ENCODE measurements around the gene WNT3. TPM values are rescaled to one million over a fixed set of nuclear protein-coding genes. Genes with fewer than 3 reads are reported as not detected.

WNT3 gene
- total and polyA plus RNA-seq, 2 donors (not counting 3 experiments of a cell fraction or from before 2014, with no cell fraction given) = 1.4 to 2.1 TPM

GRCh38 chr17:46796524-46796923, 22.0 kb downstream of the WNT3 start:
- no peak overlapping the region for H2AFZ ChIP-seq (ENCODE audit: low read depth, low read length)
- intact Hi-C loops (cut with micrococcal nuclease) = no loop called here
- no peak overlapping the region for H3K4me3 ChIP-seq (replicated peaks in 1 of 3; ENCODE audit: insufficient read depth in 1 of 3, low read depth in 1 of 3, low read length in 3 of 3)
- FAIRE-seq = no peak
- no peaks in the 10 kb centered on the region for H4K20me1 ChIP-seq (replicated peaks; ENCODE audit: control insufficient read depth, extremely low read depth, insufficient read depth, low read length)
- H3K4me2 ChIP-seq (ENCODE audit: insufficient read depth, low read length) = no peak overlapping the region
- no peak for TF ChIP-seq MYC (IDR thresholded peaks at IDR 0.05; ENCODE audit: low read depth, low read length)
- no peak for TF ChIP-seq FOS (IDR thresholded peaks at IDR 0.05; ENCODE audit: borderline replicate concordance, insufficient read depth, low read length)
- TF ChIP-seq EZH2 (IDR thresholded peaks at IDR 0.05; ENCODE audit: borderline replicate concordance, low read depth, low read length, severe bottlenecking) = no peak
- TF ChIP-seq MAX (IDR thresholded peaks at IDR 0.05; ENCODE audit: insufficient read depth, insufficient read length) = no peak
- TF ChIP-seq POLR2A (IDR thresholded peaks at IDR 0.05; ENCODE audit: low read depth, low read length) = no peak
- TF ChIP-seq, protein P1, sequence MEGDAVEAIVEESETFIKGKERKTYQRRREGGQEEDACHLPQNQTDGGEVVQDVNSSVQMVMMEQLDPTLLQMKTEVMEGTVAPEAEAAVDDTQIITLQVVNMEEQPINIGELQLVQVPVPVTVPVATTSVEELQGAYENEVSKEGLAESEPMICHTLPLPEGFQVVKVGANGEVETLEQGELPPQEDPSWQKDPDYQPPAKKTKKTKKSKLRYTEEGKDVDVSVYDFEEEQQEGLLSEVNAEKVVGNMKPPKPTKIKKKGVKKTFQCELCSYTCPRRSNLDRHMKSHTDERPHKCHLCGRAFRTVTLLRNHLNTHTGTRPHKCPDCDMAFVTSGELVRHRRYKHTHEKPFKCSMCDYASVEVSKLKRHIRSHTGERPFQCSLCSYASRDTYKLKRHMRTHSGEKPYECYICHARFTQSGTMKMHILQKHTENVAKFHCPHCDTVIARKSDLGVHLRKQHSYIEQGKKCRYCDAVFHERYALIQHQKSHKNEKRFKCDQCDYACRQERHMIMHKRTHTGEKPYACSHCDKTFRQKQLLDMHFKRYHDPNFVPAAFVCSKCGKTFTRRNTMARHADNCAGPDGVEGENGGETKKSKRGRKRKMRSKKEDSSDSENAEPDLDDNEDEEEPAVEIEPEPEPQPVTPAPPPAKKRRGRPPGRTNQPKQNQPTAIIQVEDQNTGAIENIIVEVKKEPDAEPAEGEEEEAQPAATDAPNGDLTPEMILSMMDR (IDR thresholded peaks at IDR 0.05; ENCODE audit: extremely low read depth in 1 of 2, insufficient read depth in 1 of 2, low read depth in 1 of 2, low read length in 2 of 2) = no peak
- no peak for TF ChIP-seq GATA2 (IDR thresholded peaks at IDR 0.05; ENCODE audit: insufficient read depth, insufficient read length, low read depth, low read length)
- TF ChIP-seq POLR2AphosphoS5 (IDR thresholded peaks at IDR 0.05; ENCODE audit: insufficient read depth, low read depth, low read length) = no peak
- no peak for TF ChIP-seq JUN (IDR thresholded peaks at IDR 0.05; ENCODE audit: borderline replicate concordance, insufficient read depth, insufficient read length, low read depth)
- POLR2A ChIA-PET = no interaction called here
- peaks cover 0 to 2% of the 10 kb centered on the region in 2 experiments for H3K27me3 ChIP-seq (ENCODE audit: control insufficient read depth in 2 of 2, insufficient read depth in 2 of 2, low read length in 2 of 2)
- H3K4me1 ChIP-seq (ENCODE audit: control insufficient read depth, extremely low read depth, insufficient read depth, low read length) = no peaks in the 10 kb centered on the region
- no peaks in the 10 kb centered on the region for H3K9me3 ChIP-seq (replicated peaks; ENCODE audit: control insufficient read depth, insufficient read depth, low read length)
- H3K27ac ChIP-seq (ENCODE audit: insufficient read depth, low read depth, low read length) = no peak overlapping the region
- CTCF ChIA-PET = interaction anchor here (1.2 kb wide), 1 partner anchor 39 kb away, joined by 4 read pairs; no protein-coding TSS in a partner anchor
- dilution Hi-C loops (cut with MboI; ENCODE audit: extremely low pct_ligation_motif_present, low sequenced_read_pairs) = no loop called here
- BruUV-seq (replicated peaks) = no TSS peak
- no peaks in the 10 kb centered on the region for H3K9me1 ChIP-seq (replicated peaks; ENCODE audit: control insufficient read depth, extremely low read depth, insufficient read depth, low read length)
- no peaks in the 10 kb centered on the region for H3K79me2 ChIP-seq (ENCODE audit: control insufficient read depth, insufficient read depth, low read length)
- H3K36me3 ChIP-seq (ENCODE audit: control insufficient read depth in 2 of 2, extremely low read depth in 1 of 2, insufficient read depth in 2 of 2, low read length in 2 of 2) = no peaks in the 10 kb centered on the region
- no peak overlapping the region for H3K9ac ChIP-seq (replicated peaks; ENCODE audit: extremely low read depth, insufficient read depth, low read length)
- no peak for DNase-seq (ENCODE audit: low read depth, low spot score)

Measured in endothelial cell of umbilical vein (primary cell).